ENCODE data around the gene INTS13.

GRCh38 chr12:26938701-26939062, 901 bp upstream of the INTS13 start:
- no peak for TF ChIP-seq CTCF (conservative IDR thresholded peaks at IDR 0.05; ENCODE audit: low read depth, low read length)
- no peak for TF ChIP-seq EZH2 (IDR thresholded peaks at IDR 0.05; ENCODE audit: low read length, unreplicated experiment)
